NCI-H460 (cell line): ENCODE data around the gene CACNA1C. TPM values are rescaled to one million over a fixed set of nuclear protein-coding genes. Genes with fewer than 3 reads are reported as not detected.

Experiments
- DNase-seq: peaks from one replicate; pipeline ENCODE4 v3.0.0-alpha.2; 2016; ENCODE audit warnings: low read depth; ENCODE audit errors: extremely low read depth
- total RNA-seq: library from RNA; depleted of rRNA; stranded (reverse); fragments of >200 nt; shearing (Covaris generic); gene quantifications from 2 replicates; pipeline ENCODE4 v1.2.3, GENCODE V29; 2014

The CACNA1C gene
- total RNA-seq, 1 experiment from 2014 or later, result 0.37 TPM

GRCh38 chr12:2583642-2584401, 531.0 kb downstream of the CACNA1C start:
- no peak for DNase-seq

- DNase-seq, result no peak
Observed at GRCh38 chr12:2586156-2587038, 533.6 kb downstream of the CACNA1C start.

DNA sequence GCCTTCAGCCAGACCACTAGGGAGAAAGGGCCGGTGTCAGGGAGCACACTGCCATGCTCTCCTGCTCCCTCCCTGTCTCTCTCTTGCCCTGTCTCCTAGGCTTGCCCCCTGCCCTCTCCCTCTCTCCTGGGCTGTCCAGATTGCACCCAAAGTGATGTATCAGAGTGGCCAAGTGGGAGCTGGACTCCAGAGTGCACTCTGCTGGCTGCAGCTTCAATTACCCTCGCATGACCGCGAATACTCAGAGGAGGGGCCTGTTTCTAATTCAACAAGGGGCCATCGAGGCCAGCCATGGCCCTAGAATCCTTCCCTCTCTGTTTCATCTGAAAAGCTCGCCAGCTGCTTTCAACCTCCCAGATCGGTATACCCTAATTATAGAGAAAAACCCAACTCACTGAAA, 535.6 kb downstream of the CACNA1C start:
- no peak for DNase-seq

DNA sequence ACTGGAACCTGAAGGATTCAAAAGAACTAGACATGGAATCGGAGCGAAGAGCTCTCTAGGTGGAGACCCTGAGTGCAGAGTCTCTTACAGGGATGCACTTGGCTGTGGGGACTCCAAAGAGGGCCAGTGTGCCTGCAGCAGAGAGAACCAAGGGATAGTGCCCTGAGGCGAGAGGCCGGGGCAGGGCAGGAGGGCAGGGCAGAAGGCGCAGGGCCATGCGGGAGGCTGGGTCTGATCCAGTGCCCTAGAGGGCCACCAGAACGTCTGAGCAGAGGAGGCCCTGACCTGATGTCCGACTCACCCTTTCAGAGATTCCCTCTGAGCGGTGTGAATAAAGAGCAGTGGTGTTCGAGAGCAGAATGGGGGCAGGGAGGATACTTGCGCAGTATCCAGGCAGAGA, 536.6 kb downstream of the CACNA1C start:
- no peak for DNase-seq

- DNase-seq, result no peak
Observed at GRCh38 chr12:2593045-2593444, 540.3 kb downstream of the CACNA1C start.

DNA sequence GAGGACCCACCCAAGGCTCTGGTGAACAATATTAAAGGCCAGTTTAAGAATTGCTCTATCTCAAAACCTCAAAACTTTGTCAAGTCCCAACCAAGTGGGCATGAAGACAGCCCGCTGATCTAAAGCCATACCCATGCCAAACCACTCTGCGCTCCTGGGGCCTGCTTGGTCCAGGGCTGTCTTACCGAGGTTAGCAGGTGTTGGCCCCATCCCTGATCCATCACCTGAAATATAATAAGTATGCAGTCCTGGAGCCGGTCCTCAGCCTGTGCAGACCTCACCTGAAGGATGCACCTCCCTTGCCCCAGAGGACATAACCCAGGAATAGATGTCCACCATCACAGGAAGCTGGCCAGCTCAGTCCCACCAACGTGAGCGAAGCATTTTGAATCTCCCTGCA, 543.7 kb downstream of the CACNA1C start:
- no peak for DNase-seq

DNA sequence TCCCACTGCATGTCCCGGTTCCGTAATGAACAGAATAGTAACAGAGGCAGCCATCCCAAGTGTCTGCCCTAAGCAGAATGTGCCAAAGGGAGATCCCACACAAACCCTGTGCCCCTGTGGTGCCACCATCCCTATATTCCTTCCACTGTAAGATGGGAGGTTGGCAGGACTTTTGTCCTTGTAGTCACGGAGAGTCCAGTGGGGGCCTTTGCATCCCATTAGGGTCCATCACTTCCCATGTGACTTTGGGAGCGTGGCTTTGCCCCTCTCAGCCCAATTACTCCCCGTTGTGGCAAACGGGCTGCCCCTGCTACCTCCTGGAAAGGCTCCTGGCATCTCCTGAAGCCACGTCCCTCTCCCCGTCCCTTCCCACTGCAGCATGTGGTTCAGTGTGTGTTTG, 552.5 kb downstream of the CACNA1C start:
- DNase-seq, result no peak

- DNase-seq, result no peak
Observed at GRCh38 chr12:2606186-2606910, 553.6 kb downstream of the CACNA1C start.

DNA sequence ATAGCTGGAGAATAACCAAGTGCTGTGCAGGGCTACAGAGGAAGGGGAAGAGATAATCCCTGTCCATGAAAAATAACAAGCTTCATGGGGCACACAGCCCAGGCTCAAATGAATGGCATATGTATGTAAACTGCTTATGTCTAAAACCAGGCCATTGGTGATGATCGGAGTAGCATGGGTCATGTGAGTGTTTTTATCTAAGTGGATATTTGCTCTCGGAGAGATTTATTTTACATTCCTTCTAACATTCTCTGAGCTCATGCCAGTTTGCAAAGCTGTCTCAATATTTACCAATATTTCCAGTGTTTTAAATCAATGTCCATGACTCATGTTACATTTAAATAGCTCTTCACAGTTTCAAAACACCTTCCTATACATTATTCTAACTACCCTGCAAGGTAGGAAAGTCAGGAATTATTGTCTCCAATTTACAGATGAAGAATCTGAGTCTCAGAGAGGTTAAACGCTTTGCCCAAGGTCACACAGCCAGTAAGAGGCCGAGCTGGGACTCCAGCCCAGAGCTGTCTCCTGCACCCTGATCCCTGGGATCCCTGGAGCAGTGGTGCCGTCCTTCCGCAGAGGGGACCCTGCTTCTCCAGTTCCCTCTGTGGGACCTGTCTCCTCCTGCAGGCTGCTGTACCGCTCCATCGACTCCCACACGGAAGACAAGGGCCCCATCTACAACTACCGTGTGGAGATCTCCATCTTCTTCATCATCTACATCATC, 555.3 kb downstream of the CACNA1C start:
- DNase-seq, result no peak

- no peak for DNase-seq
Observed at GRCh38 chr12:2608608-2608945, 555.8 kb downstream of the CACNA1C start.

- no peak for DNase-seq
Observed at GRCh38 chr12:2609020-2609419, 556.2 kb downstream of the CACNA1C start.

DNA sequence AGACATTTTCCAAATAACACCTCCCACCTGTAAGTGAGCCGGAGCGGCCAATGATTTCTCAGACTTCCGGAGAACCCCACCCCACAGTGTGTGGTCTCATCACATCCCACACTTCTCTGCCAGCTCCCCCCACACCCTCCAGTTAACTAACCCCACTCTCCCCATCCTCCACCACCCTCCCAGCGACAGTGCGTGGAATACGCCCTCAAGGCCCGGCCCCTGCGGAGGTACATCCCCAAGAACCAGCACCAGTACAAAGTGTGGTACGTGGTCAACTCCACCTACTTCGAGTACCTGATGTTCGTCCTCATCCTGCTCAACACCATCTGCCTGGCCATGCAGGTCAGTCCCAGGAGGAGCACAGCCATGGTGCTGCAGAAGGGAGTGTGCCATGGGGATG, 557.6 kb downstream of the CACNA1C start:
- no peak for DNase-seq

GRCh38 chr12:2613326-2614073, 560.7 kb downstream of the CACNA1C start:
- DNase-seq, result peak; percentile 2

GRCh38 chr12:2614341-2614740, 561.6 kb downstream of the CACNA1C start:
- DNase-seq, result no peak

DNA sequence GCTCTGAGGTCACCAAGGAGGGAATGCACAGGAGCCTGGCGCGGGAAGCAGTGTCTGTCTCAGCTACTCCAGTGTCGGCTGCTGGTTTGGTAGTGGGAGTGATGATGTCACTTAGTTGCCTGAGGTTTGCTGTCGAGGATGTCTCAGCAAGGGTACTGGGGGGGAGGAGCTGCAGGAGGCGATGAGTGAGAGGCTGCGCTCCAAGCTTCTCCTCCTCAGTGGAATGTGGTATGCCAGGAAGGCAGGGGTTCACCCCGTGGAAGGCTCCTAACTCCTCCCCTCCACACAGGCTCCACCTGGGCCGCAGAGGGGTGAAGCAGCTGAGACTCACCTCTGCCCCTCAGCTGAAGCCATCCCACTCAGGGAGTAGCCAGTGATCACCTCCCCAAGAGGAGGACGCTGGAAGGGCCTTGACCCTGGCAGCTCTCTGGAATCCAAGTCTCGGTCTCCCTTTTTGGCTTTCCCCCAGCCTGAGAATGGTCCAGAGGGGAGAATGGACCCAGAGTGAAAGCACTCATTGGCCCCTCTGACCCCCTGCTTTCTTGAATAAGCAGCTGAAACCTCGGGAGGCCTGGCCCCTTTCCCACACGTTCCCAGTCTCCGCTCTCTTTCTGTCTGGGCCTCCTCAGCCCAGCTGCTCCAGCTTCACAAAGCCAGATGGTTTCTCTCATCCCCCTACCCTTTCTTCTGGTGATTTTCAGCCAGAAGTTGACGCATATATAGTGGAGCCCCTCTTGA, 563.0 kb downstream of the CACNA1C start:
- no peak for DNase-seq

DNA sequence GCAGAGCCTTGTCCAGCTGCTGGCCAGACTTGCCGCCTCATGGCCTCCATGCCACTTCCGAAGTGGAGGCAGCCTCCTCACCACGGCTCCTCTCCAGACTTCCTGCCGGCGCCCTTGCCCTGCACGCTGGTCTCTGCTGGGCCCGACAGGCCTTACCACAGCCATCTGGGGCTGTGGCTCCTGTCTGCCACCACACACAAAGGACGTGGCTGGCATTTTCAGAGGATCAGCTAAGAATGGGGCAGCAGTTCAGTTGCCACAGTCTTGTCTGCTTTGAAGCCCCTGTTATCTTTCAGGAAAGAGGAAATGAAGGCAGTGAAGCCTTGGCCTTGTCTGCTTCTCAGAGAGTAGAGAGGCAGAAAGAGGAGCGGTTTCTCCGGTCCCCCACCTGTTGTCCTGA, 564.0 kb downstream of the CACNA1C start:
- DNase-seq, result no peak

GRCh38 chr12:2617365-2617764, 564.6 kb downstream of the CACNA1C start:
- DNase-seq, result no peak

- DNase-seq, result no peak
Observed at GRCh38 chr12:2618291-2618995, 565.7 kb downstream of the CACNA1C start.

GRCh38 chr12:2619136-2619535, 566.3 kb downstream of the CACNA1C start:
- DNase-seq, result no peak
